ENCODE results near the gene RAD50.

DNA sequence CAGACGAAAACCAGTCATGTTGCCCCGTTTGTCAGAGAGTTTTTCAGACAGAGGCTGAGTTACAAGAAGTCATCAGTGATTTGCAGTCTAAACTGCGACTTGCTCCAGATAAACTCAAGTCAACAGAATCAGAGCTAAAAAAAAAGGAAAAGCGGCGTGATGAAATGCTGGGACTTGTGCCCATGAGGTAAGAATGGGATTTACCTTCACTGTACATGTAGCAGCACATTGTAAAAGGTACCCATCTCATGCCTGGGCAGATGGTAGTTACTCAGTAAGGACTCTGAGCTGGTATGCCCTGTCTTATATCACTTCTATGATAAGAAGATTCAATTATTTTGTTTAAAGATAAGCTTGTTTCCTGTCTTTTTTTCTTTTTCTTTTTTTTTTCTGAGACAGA, 38.8 kb downstream of the RAD50 start:
- TF ChIP-seq POLR2AphosphoS5 (IDR thresholded peaks at IDR 0.05; ENCODE audit: low read depth, low read length) = no peak
- no peak for TF ChIP-seq REST (IDR thresholded peaks at IDR 0.05; ENCODE audit: insufficient read depth in 1 of 2, low read depth in 2 of 2, low read length in 2 of 2)

All from PFSK-1 (cell line).